ENCODE results near the gene CDK5. TPM values are rescaled to one million over a fixed set of nuclear protein-coding genes. Genes with fewer than 3 reads are reported as not detected.
"Not testable (repeated sequence)": the region's sequence is repeated elsewhere in the genome, so short reads cannot be mapped to it uniquely, and the experiment has no call there.

The CDK5 gene
- total and polyA plus RNA-seq, 9 of the 15 experiments (the other 6 are each of a cell fraction or from before 2014, with no cell fraction given): 3.2 to 38.0 (median 27.5) TPM

GRCh38 chr7:151026771-151027727 is 30.6 kb downstream of the CDK5 start (continued):
- TF ChIP-seq USF1 (CRISPR knock-in tag; IDR thresholded peaks at IDR 0.05) (peak; percentile 67), CBX3 (IDR thresholded peaks at IDR 0.05; ENCODE audit: borderline replicate concordance in 1 of 2, low read length in 2 of 2) (peak in 1 of 2 experiments; percentile 25; a peak in 1 of 3 replicates), KLF16 (IDR thresholded peaks at IDR 0.05) (peak; percentile 54; the same call in 1 of the 2 replicates), HOMEZ (CRISPR knock-in tag; IDR thresholded peaks at IDR 0.05) (peak; percentile 96), RBFOX2 (IDR thresholded peaks at IDR 0.05; ENCODE audit: low read depth, low read length) (peak; percentile 37; the same call in 1 of the 2 replicates), HDAC8 (tag; IDR thresholded peaks at IDR 0.05) (peak; percentile 95), ATF3 (IDR thresholded peaks at IDR 0.05) (peak; percentile 67; the same call in 1 of the 2 replicates), ZNF639 (CRISPR knock-in tag; conservative IDR thresholded peaks at IDR 0.05 in 1 of 2, IDR thresholded peaks at IDR 0.05 in 1 of 2) (peak in 1 of 2 experiments; percentile 95; a peak in 2 of 4 replicates), ZNF77 (CRISPR knock-in tag; IDR thresholded peaks at IDR 0.05) (0 out of 2 replicates have a peak, but pooled peaks have one; percentile 50), ZBTB34 (CRISPR knock-in tag; IDR thresholded peaks at IDR 0.05) (peak; percentile 84), HMG20A (CRISPR knock-in tag; conservative IDR thresholded peaks at IDR 0.05) (0 out of 2 replicates have a peak, but pooled peaks have one; percentile 15), TEAD1 (CRISPR knock-in tag; IDR thresholded peaks at IDR 0.05) (peak; percentile 71 to 95; a peak in 3 of 4 replicates), HMG20B (CRISPR knock-in tag; IDR thresholded peaks at IDR 0.05) (peak; percentile 62; the same call in 1 of the 2 replicates), BCL6 (CRISPR knock-in tag; IDR thresholded peaks at IDR 0.05) (peak; percentile 85; the same call in 1 of the 2 replicates), GABPA (tag; conservative IDR thresholded peaks at IDR 0.05; ENCODE audit: low read depth) (peak; percentile 38; the same call in 1 of the 2 replicates), ZNF740 (tag; IDR thresholded peaks at IDR 0.05) (peak in 1 of 2 experiments; percentile 96; a peak in 2 of 4 replicates)
- TF ChIP-seq ATF3 (CRISPR knock-in tag; conservative IDR thresholded peaks at IDR 0.05); ZNF740 (CRISPR knock-in tag; IDR thresholded peaks at IDR 0.05): not testable (repeated sequence)

All from K562 (cell line).